GF-D8 (cell line): Measurements from ENCODE around the gene LRRC8D.
A peak's percentile ranks its signal among the peaks of the same experiment; 100 is the strongest.
"Not testable (repeated sequence)": the region's sequence is repeated elsewhere in the genome, so short reads cannot be mapped to it uniquely, and the experiment has no call there.

Experiments
- DNase-seq: peaks from one replicate; lab custom pipeline; 2025; lab: John Stamatoyannopoulos, UW

Gene LRRC8D

GRCh38 chr1:89820422-89821321 lies at the start of gene LRRC8D:
Gene LRRC8D (plus strand): TSS chr1:89821032. CDS start chr1:89933069, 112,037 bp downstream.
- peak; percentile 71 for DNase-seq

- no peak for DNase-seq
Observed at GRCh38 chr1:89771991-89772560, 48.8 kb upstream of the LRRC8D start.

GRCh38 chr1:89776104-89776503 lies 44.7 kb upstream of the LRRC8D start:
- not testable (repeated sequence) for DNase-seq

DNA sequence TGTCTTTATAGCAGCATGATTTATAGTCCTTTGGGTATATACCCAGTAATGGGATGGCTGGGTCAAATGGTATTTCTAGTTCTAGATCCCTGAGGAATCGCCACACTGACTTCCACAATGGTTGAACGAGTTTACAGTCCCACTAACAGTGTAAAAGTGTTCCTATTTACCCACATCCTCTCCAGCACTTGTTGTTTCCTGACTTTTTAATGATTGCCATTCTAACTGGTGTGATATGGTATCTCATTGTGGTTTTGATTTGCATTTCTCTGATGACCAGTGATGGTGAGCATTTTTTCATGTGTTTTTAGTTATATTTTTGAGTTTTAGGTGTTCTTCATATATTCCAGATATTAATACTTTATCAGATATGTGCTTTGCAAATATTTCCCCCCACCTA lies 43.6 kb upstream of the LRRC8D start:
- not testable (repeated sequence) for DNase-seq

DNA sequence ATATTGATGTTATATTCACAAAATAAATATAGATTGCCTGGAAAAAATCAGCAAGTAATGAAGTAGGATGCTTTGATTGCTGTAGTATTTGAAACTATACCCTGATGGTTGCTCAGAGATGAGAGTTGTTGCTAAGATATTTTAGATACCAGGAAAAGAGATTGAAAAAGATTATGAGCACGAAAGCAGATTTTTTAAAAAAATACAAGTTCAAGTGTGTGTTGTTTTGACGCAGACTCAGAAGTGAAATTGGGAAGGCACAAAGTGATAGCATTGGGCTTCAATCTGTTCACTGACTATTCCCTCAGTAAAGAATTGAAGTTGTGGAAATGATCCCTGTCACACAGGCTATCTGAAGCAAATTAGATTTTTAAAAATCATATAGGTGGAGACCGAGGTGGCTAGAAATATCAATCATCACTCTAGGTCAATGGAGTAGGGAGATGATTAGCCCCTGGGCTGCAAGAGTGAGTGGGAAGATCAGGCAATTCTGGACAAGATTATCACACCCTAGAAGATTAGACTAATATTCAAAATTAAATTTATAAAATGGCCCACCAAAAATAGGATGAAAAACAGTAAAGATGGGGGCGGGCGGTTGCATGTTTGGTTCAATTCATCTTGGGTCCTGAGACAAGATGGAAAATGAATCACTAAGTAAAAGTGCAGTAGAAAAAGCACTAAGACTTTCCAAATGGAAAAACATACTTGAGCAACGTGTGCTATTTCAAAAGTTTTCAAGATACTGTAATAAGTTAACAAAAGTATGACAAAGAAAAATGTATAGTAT lies 41.5 kb upstream of the LRRC8D start:
- DNase-seq: no peak

DNA sequence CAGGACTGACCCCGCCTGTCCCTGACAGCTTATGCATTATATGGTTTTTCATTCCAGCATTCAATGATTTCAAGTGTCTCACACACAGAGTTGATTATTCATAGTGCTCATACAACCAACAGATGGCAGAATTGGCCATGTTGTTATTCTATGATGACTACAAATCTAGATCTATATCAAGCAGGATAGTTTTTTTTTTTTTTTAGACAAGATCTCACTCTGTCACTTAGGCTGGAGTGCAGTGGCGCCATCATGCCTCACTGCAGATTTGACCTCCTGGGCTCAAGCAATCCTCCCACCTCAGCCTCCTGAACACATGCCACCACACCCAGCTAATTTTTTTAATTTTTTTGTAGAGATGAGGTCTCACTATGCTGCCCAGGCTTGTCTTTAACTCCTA lies 40.1 kb upstream of the LRRC8D start:
- peak; percentile 11 for DNase-seq

GRCh38 chr1:89781494-89782126 lies 39.2 kb upstream of the LRRC8D start:
- no peak for DNase-seq

DNA sequence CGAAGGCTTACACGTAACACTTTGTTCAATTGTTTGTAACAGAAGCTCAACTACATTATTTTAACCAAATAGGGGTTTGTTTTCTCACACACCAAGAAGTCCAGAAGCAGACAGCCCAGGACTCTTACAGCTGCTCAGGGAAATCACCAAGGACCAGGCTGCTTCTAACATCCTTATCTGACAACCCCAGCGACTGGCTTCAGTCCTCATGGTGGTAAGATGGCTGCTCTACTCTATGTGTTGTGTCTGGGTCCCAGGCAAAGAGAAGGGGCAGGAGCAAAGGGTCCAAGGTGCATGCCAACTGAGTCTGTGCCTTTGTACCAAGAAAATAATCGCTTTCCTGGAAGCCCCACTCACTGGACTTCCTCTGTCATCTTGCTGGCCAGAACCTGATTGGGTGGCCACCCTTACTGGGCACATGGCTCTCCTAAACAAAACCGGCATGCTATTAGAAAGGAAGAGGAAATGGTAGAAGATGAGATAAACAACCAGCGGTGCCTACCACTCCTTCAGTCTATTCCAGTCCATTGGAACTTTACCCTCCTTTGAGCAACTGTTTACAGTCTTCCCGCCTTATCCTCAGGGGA lies 34.1 kb upstream of the LRRC8D start:
- DNase-seq: no peak

GRCh38 chr1:89790592-89790991 lies 30.2 kb upstream of the LRRC8D start:
- DNase-seq: no peak

DNA sequence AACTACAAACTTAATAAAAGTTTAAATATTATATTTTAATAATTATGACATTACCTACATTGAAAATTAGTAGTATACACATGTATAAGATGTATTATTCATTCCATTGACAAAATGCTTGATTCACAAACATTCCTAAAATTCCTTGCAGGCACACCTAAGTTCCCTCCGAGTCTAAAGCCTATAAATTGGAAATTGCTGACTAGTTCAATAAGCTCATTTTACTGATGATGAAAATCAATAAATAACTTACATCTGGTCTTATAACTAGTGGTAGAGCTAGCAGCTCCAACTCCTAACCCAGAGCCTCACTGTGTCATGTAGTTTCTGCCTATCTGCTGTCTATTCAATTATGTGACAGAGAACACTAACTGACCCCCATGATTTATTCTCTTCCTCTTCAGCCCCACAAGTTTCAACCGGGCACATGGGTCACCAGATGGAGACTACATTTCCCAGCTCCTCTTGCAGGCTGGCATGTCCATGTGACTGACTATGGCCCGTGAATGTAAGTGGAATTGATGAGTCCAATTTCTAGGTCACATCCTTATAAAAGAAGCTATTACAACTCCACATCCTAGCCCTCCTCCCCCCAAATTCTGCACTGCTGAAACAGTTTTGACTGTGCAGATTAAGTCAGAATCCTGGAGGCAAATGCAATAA lies 29.6 kb upstream of the LRRC8D start:
- no peak for DNase-seq

GRCh38 chr1:89794406-89794805 lies 26.4 kb upstream of the LRRC8D start:
- DNase-seq: no peak

DNA sequence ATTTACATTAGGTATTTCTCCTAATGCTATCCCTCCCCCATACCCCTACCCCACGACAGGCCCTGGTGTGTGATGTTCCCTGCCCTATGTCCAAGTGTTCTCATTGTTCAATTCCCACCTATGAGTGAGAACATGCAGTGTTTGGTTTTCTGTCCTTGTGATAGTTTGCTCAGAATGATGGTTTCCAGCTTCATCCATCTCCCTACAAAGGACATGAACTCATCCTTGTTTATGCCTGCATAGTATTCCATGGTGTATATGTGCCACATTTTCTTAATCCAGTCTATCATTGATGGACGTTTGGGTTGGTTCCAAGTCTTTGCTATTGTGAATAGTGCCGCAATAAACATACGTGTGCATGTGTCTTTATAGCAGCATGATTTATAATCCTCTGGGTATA lies 25.3 kb upstream of the LRRC8D start:
- DNase-seq: not testable (repeated sequence)

DNA sequence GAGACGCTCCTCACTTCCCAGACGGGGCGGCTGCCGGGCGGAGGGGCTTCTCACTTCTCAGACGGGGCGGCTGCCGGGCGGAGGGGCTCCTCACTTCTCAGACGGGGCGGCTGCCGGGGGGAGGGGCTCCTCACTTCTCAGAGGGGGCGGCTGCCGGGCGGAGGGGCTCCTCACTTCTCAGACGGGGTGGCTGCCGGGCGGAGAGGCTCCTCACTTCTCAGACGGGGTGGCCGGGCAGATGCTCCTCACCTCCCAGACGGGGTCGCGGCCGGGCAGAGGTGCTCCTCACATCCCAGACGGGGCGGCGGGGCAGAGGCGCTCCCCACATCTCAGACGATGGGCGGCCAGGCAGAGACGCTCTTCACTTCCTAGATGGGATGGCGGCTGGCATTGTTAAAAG lies 23.0 kb upstream of the LRRC8D start:
- not testable (repeated sequence) for DNase-seq

DNA sequence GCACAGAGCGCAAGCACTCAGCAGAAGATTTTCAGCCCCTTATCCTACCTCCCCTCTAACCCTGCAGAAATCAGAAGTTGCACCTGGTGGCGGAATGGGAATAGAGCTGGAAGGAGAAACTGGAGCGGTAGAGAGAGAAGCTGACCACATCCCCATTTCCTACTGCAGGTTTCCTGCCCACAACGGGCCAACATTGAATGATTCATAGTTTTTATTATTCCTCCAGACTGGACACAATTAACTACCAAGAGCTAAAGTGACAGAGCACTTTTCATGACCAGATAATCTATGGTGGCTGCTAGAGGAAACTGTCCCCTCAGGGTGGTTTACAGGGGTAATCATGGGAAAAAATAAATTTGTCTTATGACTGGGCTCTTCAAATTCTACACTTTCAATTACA lies 21.3 kb upstream of the LRRC8D start:
- DNase-seq: peak; percentile 18

DNA sequence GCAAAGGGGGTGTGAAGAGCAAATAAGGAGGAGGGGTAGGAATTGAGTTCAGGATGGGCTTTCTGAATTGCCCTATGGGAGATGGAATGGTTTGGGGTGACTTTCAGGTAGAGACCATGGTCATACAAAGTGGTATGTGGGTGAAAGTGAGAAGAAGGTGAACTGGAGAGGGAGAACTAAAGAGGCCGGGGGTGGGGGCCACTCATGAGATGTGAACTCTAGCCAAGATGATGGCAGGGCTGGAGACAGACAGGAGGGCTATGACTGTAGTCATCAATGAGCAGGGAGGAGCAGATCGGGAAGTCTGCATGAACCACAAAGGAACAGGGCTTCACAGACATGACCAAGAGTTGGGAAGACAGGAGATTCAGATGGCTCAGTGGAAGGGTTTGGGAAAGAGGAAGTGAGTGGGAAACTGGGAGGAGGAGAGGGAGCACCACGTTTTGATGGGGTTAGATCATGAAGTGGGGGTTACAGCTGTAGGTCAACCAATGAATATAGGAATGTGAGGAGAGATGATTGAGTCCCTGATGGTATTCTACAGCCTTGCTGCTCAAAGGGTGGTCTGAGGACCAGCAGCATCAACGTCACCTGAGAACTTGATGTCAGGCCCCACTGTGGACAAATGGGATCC lies 20.7 kb upstream of the LRRC8D start:
- no peak for DNase-seq

GRCh38 chr1:89800718-89801117 lies 20.1 kb upstream of the LRRC8D start:
- DNase-seq: no peak

- no peak for DNase-seq
Observed at GRCh38 chr1:89802051-89802450, 18.8 kb upstream of the LRRC8D start.

DNA sequence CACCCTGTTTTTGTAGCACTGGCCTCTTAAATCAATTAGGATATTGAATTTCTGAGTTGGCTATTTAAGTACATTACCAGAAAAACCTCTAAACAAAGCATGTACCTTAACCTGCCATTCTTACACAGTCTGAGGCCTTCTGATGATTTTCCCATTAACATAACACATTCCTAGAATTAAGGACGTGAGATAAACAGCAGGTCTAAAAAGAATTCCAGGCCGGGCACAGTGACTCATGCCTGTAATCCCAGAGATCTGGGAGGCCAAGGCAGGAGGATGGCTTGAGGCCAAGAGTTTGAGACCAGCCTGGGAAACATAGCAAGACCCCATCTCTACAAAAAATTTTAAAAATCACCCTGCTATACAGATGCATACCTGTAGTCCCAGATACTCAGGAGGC lies 18.0 kb upstream of the LRRC8D start:
- DNase-seq: no peak

- peak; percentile 63 for DNase-seq
Observed at GRCh38 chr1:89804642-89805237, 16.1 kb upstream of the LRRC8D start.

GRCh38 chr1:89806616-89807015 lies 14.2 kb upstream of the LRRC8D start:
- no peak for DNase-seq
